EH (cell line): ENCODE measurements around the gene LCLAT1.

Experiments
- DNase-seq: peaks from one replicate; pipeline ENCODE4 v3.0.0-alpha.2; 2015; ENCODE audit warnings: low read depth

LCLAT1 gene

DNA sequence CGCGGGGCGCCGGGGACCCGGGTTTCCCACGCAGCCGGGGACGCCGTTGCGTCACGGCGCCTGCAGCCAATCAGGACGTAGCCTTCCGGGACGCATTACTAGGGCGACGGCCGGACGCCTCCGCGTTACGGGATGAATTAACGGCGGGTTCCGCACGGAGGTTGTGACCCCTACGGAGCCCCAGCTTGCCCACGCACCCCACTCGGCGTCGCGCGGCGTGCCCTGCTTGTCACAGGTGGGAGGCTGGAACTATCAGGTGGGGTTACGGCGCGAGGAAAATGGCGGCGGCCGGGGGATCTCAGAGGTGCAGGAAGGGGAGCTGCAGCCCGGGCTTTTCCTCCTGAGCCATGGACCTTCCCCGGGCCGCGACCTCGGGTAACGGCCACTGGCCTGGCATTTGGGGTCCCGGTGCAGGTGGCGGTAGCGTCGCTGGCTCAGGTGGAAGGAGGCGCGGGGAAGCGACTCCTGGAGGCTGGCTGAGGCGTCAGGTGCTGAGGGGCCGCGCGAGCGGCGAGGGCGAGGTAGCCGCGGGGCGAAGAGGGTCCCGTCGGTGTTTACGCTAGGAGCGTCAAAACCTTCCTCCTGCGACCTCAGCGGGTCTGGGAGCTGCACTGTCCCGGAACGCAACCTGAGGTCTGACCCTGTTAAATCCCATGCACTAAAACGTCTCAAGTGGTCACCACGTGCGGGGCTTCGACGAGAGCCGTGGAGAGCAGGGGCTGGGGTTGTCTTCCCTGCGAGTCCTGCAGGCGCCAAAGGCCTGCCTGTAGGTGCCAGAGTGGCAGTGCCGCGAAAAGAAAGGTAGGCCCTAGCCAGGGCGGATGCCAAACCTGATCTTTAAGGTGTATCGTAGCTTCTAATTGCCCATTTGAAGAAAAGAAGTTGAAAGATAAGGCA lies at the start of gene LCLAT1:
TSS of gene LCLAT1 (plus strand) at position 98 of the 897 bp plus-strand sequence. CDS start 78,345 bp downstream, outside the sequence.
- peak; percentile 77 for DNase-seq

DNA sequence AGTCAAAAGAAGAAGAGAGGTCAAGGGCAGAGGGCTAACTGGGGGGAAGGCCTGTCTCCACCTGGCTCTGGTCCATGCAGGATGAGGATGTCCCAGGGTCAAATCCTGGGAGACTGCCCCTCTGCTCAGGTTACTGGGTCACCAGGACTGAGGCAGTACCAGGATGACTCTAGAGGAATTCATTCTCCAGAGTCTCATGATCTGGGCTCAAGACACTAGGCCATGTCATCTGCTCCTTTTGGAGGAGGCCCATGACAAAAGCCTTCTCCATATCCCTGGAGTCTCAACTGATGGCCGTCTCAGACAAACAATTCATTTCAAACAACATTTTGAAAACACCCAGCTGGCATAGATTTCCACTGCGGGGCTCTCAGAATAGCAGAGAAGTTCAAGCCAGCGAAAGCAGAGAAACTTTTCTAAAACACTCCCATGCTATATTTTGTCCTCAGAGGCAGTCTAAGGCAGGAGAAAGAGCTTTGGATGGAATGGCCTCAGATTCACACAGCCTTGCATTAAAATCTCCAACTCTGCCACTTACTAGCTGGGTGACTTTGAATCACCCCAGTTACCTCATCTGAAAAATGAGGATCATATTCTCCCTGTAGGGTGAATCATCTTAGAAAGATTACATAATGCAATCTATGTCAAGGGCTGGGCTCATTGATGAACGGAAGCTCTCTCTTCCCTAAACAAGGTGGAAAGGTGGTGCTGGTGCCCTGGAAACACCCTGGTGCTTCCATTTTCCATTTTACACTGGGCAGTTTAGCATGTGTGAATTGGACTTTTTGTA lies 48.8 kb upstream of the LCLAT1 start:
- no peak for DNase-seq

DNA sequence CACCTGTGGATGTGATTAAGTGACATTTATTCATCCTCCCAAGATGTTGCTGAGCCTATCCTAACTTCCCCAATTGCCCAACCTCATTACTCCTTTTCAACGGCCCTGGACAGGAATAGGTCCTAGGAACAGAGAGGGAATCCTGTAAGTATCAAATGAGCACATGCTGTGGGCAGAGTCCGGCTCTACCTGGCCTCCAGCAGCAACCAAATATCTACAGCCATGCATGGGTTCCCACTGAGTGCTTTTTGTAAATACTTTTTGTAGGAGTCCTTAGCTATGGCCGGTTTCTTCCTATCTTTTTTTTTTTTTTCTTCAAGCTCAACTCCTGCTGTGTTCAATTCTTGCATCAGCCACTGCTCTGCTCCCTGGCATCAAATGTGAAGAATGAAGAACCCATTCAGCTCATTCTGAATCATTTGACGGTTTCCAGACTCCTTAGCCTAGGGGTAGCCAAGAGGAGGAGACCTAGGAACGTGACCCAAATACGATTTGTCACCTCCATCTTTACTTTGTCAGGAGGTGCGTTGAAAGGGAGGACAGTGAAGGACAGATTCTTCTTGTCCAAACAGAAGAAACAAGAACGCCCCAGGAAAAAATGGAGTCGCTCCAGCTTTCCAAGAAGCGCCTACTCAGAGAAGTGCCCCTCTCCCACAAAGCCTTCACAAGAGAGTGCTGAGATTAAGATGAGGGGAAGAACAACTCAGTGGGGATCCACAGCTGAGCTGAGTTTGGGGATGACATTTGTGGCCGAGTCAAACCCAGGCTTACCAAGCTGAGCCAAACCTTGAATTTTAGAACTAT lies 46.7 kb upstream of the LCLAT1 start:
- peak; percentile 41 for DNase-seq

DNA sequence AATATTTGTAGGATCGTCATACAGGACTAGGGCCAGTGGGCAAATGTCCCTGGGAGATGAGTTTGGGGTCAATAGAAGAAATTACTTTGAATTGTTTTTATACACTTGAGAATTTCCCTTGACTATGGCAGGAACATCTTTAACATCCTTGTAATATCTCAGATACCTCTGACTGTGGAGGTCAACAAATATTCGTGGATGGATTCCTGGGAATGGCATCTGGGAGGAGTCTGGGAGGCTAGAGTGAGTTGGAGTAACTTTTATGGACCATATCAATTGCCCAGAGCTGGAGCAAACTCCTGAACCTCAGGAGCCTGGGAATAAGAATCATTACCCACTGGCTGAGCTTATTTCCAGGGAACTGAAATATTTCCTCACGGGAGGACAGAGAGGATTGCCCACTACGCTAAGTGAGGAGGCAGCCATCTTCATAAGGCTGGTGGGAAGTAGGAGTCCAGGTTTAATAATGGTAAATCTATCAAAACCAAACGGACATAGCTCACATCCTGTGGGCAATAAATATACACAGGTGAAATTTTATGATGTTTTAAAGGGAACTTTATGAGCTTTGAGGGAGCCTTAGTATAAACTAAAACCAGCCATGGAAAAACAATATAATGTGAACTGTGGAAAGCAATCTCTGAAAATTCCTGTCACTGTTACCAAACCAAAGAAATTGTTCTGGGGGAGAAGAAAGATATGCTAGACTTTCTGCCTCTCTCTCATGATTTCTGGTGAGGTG lies 44.4 kb upstream of the LCLAT1 start:
- peak; percentile 63 for DNase-seq

DNA sequence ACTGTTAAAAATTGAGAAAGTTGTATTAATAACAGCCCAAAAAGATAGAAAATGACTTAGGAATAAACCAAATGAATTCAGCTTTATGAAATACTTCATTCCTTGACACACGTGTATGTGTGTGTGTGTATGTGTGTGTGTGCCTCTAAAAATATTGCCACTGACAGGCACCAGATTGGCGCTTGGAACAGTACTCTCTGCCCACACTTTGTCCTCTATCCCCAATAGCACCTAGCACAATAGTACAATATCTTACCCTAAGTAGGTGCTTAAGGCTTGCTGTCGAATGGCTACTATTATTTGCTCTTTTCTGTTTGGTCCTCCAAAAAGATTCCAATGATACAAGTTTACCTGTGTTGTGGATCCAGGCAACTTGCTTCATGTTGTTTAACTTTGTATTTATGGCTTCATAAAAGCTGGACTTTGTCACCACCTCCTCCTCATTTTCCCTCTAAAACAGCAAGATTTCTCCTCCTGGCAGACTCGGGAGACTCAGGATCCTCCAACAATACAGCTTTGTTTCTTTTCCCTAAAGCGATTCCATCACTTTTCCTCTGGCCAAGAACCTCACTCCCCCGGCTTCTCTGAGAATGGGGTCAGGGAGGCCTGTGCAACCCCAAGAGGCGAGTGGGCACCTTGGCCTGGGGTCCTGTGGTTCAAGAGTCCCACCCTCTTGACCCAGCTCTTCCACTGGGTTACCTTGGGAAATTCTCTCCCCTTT lies 43.3 kb upstream of the LCLAT1 start:
- no peak for DNase-seq

DNA sequence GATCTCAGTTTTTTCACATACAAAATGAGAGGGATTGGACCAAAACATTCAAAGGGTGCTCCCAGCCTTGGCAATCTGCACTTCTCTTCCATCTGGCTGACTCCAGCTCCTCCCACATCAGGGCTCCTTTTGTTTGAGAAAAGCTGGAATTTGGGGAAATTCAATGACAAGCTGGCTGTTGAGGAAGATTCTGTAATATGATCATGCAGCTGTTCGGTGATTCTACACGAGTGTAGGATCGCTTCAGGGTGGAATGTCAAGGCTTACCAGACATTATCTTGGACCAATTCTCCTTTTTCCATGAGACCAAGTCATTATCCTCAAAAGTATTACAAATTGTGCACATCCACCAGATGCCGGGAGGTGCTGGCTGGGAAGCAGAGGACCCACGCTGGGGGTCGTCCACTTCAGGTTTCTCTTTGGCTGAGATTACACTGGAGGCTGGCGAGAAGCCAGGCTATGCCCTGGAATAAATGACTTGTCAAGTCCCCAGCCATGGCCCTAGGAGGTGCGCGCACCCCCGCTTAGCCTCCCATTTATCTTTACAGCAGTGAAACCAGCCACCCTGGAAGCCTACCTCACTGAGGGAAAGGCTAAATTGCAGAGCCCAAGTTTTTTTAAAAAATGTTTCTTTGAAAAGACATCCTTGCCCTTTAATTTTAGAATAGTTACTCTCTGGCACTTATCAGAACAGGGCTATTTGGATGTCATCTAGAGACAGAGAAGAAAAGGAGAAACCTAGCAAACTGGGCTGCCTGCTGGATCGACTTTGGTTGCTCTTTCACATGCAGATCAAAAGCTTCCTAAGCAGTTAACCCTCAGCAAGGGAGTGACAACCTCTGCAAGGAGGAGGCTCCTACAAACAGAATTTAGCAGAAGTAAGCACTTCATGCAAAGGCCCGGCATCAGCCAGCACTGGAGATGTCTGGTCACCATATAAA lies 42.5 kb upstream of the LCLAT1 start:
- peak; percentile 67 for DNase-seq

DNA sequence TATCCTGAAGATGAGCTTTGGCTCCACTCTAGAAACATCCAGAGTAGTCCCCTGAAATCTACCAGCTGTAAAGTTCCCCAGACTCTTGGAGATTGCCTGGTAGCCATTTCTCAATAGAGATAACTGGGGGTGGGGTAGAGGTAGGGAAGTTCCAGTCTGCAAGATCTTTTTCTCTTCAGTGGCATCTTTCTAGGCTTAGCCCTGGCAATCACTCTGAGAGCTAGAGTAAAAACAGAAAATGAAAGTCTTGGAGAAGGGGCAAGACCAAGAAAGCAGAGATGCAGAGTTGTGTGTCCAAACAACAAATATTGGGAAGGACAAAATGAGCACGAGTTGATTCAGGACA lies 41.8 kb upstream of the LCLAT1 start:
- no peak for DNase-seq

DNA sequence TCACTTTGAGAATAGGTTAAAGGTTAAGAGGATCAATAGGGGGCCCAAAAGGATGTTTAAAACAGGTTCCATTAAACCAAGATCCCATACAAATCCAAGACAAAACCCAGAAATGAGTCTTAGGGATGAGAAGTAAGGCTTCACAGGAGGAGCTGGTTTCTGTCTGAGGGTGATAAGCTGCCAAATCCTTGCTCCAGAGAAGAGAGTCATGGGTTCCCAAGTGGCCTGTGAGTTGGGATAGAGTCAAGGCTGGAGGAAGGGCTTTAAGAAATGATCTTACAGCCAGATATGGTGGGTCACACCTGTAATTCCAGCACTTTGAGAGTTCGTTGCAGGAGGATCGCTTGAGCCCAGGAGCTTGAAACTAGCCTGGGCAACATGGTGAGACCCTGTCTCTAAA lies 40.2 kb upstream of the LCLAT1 start:
- no peak for DNase-seq

DNA sequence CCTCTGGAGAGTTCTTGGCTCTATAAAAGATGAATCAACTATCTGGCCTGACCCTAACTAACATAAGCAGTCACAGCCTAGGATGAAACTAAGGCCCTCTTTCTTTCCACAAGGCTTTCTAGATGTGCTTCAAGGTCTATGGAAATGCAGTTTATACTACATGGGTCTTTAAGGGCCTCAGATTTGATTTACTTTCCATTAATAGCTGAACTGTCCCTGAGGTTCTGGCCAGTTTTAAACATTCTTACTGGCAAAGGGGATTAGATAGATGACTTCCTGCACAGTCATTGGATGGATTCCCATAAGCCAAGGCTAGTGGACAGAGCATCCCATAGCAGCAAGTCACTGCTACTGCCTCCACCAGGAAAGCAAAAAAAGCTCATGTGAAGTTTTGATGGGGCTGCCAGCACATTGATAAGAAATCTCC lies 38.1 kb upstream of the LCLAT1 start:
- peak; percentile 87 for DNase-seq

DNA sequence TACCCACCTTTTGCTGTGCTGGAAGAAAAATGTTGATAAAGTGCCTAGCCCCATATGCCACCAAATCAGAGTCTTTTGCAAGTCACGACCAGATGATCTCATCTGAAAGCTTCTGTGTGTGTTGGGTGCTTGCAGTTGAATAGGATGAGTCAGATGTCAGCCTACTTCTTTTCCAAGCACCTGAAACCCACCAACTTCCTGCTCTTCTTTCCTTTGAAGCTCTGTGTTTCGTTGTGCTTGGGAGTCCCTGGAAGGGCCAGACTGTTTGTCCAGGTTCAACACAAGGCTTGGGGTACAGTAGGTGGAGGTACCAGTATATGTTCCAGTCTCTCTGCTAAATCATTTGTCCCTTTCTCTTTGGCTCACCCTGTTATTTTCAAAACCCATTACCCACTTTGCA lies 36.8 kb upstream of the LCLAT1 start:
- DNase-seq, result peak; percentile 76

DNA sequence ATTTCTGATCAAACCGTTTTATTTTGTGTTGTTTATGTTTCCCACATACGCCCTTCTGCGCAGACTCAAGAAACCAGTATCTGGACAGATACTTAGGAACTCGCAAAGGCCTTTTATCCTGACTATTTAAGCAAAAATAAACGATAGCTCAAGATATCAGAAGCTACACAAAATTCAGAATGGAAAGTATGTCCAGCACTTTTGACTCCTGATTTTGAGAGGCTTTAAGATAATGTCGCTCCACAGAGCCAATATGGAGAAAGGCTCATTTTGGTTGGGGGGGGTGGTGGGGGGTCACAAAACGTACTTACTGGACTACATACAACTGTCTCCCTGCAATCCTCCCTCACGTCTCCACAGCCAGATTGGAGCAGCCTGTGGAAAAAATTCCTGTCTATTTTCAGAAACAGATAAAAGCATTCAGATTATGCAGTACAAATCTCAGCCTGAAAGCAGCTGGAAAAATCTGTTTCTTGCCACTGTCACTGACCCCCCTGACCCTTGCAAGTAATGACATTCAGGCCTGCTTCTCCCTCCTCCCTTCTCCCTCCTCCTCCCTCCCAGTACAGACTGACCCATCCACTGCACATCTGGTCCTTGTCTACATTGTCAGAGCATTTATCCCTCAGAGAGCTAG lies 34.9 kb upstream of the LCLAT1 start:
- DNase-seq, result peak; percentile 81

DNA sequence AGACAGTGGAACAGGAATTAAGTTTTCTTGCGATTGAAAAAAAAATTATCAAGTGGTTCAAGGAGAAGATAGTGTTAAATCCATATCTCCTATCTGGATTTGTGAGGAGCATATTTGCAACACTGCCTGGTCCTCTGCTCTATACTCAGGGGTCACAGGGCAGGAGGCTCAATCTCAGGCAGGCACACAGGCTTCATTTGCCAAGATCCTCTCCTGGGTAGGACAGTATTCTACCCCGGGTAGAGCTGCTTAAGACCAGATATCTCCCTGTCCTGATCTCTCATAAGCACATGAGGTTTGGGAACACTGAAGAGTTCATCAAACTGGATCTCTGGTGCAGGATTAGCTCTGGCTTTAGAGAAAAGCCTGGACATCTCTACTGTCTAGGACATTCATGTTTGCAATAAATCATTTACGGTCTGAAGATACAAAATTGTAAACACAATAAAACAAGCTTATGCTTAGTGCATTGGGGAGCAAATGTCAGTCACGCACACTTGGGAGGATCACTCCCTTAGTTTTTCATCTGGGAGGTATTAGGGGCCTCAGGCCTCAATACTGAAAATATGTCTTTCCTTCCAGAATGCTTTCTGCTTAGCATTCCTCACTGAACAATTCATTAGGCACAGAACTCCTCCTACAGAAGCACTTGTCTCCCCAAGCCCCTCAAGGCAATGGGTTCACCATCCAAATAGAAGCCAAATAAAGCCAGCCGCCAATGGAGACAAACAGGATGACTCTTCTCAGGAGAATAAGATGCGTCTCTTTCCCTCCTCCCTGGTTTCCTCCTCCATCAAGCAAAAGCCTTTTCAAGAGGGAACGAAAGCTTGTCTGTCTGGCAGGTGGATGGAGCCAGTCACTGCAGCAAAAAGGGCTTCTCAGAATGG lies 34.1 kb upstream of the LCLAT1 start:
- peak; percentile 76 for DNase-seq

DNA sequence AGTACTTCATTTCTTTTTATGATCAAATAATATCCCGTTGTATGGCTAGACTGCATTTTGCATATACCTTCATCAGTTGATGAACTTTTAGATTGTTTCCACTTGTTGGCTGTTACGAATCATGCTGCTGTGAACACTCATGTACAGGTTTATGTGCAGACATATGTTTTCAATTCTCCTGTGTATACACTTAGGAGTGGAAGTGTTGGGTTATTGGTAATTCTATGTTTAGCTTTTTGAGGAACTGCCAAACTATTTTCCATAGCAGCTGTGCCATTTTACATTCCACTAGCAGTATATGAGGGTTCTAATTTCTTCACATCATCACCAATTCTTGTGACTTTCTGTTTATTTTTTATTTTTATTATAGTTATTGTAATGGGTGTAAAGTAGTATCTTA lies 32.1 kb upstream of the LCLAT1 start:
- peak; percentile 54 for DNase-seq

DNA sequence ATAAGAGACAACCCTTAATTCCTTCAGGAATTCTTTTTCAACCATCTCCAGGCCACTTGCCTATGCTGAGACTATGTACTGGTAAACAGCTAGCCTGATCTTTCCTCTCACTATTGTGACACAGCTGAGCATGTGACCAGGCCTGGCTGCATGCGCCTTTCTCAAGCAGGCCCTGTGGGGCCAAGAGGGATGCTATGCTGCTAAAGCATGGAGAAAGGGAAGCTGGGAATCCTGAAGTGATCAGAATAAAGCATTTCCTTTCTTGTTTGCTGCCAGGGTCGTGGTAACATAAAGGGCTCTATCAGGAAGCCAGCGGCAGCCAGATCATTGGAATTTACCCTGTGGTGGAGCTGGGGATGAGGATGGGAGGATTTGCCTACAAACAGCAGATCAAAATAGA lies 29.8 kb upstream of the LCLAT1 start:
- no peak for DNase-seq

DNA sequence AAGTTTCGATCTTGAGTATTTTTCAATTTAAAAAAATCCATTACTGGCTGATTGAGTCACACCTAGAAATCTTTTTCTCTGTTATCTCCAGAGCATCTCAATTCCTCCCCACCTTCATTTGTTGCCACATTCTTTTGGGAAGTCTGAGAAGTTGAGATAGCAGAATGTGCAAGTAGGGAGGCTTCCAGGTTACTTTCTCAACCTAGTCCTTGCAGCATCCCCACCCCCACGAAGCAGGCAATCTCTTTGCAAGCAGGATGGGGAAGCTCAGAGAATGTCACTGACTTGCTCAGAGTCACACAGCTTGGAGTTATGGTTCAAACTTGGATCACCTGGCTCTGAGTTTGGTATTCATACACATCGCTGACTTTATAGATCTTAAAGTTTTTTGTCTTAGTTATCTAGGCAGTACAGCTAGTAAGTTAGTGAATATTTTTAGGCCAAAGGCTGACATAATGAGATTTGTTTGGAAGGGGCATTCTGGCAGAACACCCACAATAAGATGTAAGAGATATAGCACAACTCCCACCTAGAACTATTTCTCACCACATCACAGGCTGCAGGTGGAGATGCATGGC lies 25.9 kb upstream of the LCLAT1 start:
- DNase-seq, result no peak

DNA sequence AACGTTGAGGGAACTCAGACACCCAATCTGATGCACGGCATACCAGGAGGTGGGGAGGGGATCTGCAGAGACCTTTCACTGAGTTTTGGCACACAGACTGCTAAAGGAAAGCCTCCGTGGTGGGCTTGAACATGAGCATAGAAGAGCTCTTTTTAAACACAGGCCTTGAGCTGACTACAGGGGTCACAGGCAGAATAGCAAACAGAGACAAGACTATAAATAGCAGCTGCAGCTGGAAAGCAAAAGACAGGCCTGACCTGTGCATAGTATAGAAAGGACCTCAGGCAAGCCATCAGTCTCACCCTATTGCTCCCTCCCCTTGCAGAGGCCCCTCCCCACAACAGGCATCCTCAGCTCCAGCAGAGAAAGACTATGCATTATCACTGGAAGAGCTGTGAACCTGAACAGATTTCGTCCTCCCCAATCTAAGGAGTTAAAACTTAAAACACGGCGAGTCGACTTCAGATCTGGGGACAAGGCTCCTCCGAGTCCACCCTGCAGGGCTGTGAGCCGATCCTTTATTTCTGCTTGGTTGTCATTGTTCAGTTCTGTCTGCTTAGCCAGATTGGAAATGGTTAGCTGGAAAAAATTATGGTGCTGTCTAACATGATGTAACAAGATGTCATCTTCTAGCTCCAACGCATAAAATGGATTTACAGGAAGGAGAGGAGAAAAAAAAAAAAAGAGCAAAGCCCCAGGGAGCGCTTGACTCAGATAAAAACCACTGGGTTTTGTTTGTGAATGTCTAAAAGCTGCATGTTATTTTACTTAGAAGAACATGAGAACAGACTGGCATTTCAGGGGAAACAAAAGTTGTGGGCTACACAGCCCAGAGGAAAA lies 25.2 kb upstream of the LCLAT1 start:
- peak; percentile 88 for DNase-seq

DNA sequence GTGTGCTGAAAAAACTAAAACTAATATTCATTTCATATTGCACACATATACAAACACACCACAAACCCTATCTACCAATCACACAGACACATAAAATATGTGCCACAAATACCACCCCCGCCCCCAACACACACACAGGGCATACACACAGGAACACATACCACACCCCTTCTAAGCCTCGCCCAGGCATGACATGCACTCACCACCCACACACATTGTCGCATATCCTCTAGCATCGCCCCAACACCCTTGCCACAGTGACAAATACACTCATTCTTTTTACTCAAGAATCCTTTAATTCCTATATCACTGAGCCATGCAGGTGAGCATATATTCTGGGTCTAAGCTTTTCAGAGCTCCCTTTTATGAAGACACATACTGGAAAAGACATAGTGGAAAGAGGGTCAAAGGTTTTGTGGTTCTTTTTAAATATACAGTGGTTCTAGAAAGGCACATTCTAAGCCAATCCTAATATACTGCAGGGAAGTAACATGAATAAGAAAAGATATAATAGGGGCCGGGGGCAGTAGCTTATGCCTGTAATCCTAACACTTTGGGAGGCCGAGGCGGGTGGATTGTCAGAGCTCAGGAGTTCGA lies 24.5 kb upstream of the LCLAT1 start:
- peak; percentile 72 for DNase-seq
